Hippocampal formation (tissue), 2 donors: Measurements from ENCODE around the gene LRWD1.
"Not testable (repeated sequence)": the region's sequence is repeated elsewhere in the genome, so short reads cannot be mapped to it uniquely, and the experiment has no call there.

Experiments used
- DNase-seq, 2 donors: peaks; one replicate each; lab custom pipeline; 2025; lab: John Stamatoyannopoulos, UW

Gene LRWD1

DNA sequence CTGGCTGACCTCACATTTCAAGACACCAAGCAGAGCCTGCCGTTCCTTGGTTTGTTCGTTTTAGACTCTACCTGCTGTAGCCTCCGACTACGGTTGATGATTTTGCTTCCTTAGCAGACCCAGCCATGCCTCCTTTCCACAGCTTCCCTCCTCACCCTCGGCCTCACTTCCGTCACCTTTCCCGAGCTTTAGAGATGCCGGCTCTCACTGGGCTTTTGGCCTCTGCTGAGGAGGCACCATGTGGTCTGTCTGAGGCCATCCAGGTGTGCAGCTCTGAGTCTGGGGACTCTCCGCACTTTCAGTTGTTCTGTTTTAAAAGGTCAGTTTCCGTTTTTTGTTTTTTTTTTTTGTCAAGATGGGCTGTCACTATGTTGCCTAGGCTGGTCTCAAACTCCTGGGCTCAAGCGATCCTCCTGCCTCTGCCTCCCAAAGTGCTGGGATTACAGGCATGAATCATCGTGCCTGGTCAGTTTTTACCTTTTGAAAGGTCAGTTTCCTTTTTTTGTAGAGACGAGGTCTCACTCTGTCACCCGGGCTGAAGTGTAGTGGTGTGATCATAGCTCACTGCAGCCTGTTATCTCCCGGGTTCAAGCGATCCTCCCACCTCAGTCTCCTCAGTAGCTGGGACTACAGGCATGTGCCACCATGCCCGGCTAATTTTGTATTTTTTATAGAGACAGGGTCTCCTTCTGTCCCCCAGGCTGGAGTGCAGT is 19.7 kb upstream of the LRWD1 start:
- DNase-seq = no peak

DNA sequence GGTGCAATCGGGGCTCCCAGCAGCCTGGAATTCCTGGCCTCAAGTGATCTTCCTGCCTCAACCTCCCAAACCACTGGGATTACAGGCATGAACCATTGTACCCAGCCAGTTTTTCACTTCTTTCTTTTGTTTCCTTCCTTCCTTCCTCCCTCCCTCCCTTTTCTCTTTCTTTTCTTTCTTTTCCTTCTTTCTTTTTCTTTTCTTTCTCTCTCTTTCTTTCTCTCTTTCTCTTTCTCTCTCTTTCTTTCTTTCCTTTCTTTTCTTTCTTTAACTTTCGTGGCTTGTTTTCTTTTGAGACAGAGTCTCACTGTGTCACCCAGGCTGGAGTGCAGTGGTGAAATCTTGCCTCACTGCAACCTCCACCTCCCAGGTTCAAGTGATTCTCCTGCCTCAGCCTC is 19.1 kb upstream of the LRWD1 start:
- DNase-seq = no peak

- DNase-seq = no peak
Measured at GRCh38 chr7:102446387-102447156, 18.2 kb upstream of the LRWD1 start.

- DNase-seq = no peak
Measured at GRCh38 chr7:102447311-102447710, 17.5 kb upstream of the LRWD1 start.

DNA sequence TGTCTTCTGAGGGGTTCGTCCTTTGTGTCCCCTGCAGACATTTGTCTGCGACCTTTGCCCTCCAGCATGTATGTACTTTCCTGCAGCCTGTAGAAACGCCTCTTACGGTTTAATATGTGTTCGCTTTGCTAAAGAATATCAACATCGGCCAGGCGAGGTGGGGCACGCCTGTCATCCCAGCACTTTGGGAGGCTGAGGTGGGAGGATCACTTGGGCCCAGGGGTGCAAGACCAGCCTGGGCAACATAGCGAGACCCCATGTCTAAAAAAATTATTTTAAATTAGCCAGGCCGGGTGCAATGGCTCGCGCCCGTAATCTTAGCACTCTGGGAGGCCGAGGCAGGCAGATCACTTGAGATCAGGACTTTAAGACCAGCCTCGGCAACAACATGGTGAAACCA is 15.6 kb upstream of the LRWD1 start:
- no peak for DNase-seq

GRCh38 chr7:102450242-102450641 is 14.5 kb upstream of the LRWD1 start:
- no peak for DNase-seq

- DNase-seq = no peak
Measured at GRCh38 chr7:102451371-102452054, 13.3 kb upstream of the LRWD1 start.

DNA sequence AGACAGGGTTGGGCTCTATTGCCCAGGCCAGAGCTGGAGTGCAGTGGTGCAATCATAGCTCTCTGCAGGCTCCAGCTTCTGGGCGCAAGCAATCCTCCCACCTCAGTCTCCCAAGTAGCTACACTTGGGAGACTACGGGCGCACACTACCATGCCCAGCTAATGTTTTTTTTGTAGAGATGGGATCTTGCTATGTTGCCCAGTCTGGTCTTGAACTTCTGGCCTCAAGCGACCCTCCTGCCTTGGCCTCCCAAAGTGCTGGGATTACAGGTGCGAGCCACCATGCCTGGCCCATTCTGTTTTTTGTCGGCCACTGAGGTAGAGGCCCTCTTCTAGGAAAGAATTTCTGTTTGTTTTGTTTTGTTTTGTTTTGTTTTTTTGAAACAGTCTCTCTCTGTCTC is 12.3 kb upstream of the LRWD1 start:
- no peak for DNase-seq

- DNase-seq = no peak
Measured at GRCh38 chr7:102453319-102453718, 11.5 kb upstream of the LRWD1 start.

GRCh38 chr7:102454468-102454867 is 10.3 kb upstream of the LRWD1 start:
- no peak for DNase-seq

DNA sequence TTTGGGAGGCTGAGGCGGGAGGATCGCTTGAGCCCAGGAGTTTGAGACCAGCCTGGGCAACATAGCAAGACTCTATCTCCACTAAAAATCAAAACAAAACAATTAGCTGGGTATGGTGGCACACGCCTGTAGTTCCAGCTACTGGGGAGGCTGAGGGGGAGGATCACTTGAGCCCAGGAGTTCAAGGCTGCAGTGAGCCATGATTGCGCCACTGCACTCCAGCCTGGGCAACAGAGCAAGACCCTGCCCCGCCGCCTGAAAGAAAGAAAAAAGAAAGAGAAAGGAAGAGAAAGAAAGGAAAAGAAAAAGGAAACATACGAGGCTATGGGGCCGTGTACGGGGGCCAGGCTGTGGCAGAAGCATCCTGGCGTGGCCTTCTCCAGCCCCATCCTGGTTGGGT is 9.9 kb upstream of the LRWD1 start:
- DNase-seq = not testable (repeated sequence)

DNA sequence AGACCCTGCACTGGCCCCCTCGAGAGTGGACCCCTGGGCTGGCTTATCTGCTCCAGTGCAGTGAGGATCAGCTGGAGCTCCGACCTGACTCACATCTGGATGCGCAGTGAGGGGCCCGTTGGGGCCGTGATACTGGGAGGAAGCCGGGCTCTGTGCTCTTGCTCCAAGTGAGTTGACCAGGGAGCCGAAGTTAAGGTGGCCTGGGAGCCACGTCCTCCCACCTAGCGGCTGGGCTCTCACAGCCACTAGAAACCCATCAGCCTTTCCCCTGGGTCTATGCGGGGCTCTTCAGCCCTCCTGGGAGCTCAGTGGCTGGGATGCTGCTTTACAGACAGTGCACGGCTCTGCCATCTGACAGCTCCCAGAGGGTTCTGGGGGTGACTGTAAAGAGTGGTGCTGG is 9.2 kb upstream of the LRWD1 start:
- no peak for DNase-seq

DNA sequence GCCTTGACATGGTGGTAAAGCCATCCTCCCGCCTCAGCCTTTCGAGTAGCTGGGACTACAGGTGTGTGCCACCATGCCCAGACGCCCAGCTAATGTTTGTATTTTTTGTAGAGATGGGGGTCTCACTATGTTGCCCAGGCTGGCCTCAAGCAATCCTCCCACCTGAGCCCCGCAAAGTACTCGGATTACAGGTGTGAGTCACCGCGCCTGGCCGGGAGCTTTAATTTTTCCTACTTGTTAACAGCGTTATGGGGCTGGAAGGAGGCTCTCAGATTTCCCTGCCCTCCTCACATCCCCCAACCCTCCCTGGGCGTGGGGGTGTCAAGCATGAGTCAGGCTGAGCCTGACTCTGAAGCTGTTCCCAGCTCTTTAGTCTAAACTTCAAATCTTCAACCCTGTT is 8.5 kb upstream of the LRWD1 start:
- DNase-seq = no peak

GRCh38 chr7:102457352-102457924 is 7.3 kb upstream of the LRWD1 start:
- no peak for DNase-seq

DNA sequence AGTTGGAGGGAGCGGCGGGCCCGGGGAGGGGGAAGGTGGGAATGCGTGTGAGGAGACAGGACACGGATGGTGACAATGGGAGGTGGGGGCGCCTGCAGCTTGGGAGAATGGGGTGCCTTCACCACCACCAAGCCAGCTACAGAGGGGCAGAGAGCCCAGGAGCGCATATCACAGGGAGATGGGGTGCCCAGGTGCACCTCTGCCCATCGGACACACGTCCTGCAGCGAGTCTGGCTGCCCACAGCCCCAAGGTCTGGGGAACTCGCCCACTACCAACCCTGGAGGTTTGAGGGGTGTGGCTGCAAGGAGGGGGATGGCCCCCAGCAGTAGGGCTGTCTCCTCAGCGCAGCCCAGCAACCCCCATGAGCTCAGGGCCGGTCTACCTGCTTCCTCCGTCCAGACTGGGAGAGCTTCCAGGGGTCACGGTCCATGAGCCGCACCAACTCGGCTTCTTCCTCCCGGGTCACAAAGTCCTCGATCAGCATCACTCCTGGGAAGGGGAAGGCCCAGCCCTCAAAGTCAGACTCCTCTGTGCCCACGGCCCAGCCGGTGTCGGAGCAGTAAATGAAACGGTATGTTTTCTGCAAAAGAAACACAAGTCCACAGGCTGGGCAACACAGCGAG is 5.5 kb upstream of the LRWD1 start:
- no peak for DNase-seq

- DNase-seq = no peak
Measured at GRCh38 chr7:102460467-102460866, 4.3 kb upstream of the LRWD1 start.

DNA sequence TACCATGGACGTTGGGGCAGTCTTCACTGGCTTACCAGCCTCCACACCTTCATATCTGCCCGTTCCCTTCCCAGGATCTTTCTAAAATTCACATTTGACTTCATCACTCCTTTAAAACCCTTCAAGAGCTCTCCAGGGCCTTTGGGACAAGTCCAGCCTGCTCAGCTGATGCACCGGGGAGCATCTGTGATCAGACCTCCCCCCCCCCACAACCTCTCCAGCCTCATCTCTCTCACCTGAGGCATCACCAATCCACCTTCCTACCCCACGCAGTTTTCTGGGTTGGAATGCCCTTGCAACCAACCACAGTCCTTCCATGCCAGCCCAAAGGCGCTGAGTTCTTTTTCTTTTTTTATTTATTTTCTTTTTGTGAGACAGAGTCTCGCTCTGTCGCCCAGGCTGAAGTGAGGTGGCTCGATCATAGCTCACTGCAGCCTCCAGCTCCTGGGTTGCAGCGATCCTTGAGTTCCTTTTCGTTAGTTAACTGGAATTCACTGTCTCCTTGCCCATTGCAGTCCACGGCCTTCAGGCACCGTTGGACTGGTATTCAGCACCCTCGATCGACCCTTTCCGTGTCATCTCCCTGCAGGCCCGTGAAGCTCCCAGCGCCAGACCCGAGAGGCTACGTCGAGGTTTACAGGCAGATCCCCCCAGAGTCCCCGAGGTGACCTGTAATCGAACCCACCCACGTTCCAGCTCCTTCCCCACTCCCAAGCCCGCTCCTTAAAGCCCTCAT is 775 bp upstream of the LRWD1 start:
- no peak for DNase-seq

GRCh38 chr7:102466097-102466496 is 1.3 kb downstream of the LRWD1 start:
- DNase-seq = no peak

DNA sequence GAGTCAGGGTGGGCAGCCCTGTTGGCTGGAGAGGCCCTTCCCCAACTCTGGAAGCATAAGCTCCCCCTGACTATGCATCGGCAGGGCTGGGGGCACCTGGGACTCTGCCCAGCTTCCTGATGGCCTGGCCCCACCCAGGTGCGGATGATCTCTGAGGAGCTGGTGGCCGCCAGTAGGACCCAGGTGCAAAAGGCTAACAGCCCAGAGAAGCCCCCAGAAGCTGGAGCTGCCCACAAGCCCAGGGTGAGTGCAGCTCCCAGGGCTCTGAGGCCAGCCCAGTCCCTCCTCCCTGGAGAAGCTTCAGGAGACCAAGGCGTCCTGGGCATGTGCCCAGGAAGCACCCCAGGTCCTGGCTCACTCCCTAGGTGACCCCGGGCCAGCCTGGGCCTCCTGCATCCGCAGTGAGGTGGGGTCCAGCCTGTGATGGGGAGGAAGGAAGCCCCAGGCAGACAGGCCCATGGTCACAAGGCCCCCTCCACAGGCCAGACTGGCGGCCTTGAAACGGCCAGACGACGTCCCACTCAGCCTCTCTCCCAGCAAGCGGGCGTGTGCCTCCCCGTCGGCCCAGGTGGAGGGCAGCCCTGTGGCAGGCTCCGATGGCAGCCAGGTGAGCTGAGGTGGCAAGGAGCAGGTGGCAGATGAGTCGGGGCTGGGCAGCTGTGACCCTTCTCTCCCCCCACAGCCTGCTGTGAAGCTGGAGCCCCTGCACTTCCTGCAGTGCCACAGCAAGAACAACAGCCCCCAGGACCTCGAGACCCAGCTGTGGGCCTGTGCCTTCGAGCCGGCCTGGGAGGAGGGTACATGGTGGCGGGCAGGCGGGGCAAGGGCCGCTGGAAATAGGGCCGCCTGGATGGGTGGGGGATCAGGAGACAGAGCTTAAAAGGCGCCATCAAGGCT is 3.0 kb downstream of the LRWD1 start:
- no peak for DNase-seq
